HUES64 (cell line): ENCODE data around the gene TSEN15. TPM values are rescaled to one million over a fixed set of nuclear protein-coding genes. Genes with fewer than 3 reads are reported as not detected.
A peak's percentile ranks its signal among the peaks of the same experiment; 100 is the strongest.

Experiments
- H3K27ac ChIP-seq: 2 replicates; pipeline ENCODE4 v1.7.0; 2013; ENCODE audit warnings: low read depth, low read length, inconsistent platforms
- H3K27me3 ChIP-seq: 2 replicates; pipeline ENCODE4 v1.6.1; 2013; ENCODE audit warnings: mild to moderate bottlenecking, low read length; ENCODE audit not compliant: insufficient read depth
- H3K36me3 ChIP-seq: 2 replicates; pipeline ENCODE4 v1.6.1; 2013; ENCODE audit warnings: mild to moderate bottlenecking, low read length; ENCODE audit not compliant: insufficient read depth
- H3K4me1 ChIP-seq: 2 replicates; pipeline ENCODE4 v1.6.1; 2013; ENCODE audit warnings: mild to moderate bottlenecking, low read length, moderate library complexity; ENCODE audit not compliant: insufficient read depth
- H3K4me3 ChIP-seq: 2 replicates; pipeline ENCODE4 v1.5.1; 2013; ENCODE audit warnings: mild to moderate bottlenecking, low read length, moderate library complexity
- H3K9ac ChIP-seq: 2 replicates; pipeline ENCODE4 v1.6.1; 2013; ENCODE audit warnings: mild to moderate bottlenecking, low read depth, low read length
- H3K9me3 ChIP-seq: 2 replicates; pipeline ENCODE4 v1.6.1; 2013; ENCODE audit warnings: low read depth, low read length; ENCODE audit not compliant: insufficient read depth
- WGBS: fragments of 150-250, 120-280 bp; methylation state at CpG from one replicate; pipeline ENCODE4 v1.1.7; 2013; ENCODE audit warnings: missing lambda C conversion rate; 5-methylcytosine and 5-hydroxymethylcytosine counted together
- polyA plus RNA-seq, 2 experiments: library from polyadenylated mRNA; stranded (reverse); fragments of 50-300 nt; gene quantifications; one replicate each; pipeline ENCODE4 v1.2.3, GENCODE V29; 2013

The TSEN15 gene
- polyA plus RNA-seq (2013, experiment 1 of 2), result 27.1 TPM
- polyA plus RNA-seq (2013, experiment 2 of 2), result 41.1 TPM

DNA sequence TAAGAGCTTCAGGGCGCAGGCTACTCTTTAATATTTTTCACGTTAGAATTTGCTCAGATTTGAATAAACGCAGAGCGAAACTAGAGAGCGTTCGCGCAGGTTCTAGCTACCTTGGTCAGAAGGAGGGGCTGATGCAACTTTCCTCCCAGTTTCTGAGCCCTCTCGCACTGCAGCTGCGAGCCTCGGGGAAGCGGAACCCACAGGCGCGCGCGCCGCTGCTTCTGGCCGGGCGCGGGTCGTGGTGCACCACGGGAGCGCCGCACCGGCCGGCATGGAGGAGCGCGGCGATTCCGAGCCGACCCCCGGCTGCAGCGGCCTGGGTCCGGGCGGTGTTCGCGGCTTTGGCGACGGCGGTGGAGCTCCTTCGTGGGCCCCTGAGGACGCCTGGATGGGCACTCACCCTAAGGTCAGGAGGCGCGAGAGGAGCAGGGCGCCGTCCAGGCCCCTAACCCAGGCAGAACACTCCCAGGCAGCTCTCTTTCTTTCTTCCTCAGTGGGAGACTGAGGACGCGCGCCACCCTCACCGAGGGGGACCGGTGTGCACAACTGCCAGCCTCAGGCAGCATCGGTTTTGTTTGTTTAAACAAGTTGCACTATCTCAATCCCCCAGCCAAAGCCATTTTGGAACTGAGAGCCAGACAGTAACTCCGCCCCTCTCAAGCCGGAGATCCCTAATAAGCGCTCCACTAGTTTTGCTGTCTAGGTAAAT lies at the start of gene TSEN15:
Gene TSEN15, plus strand, starts transcription at position 246 of the 709 bp plus-strand sequence. Its CDS starts 26 bp downstream, at position 272.
- under 1% methylated on average over 54 of the region's 54 CpGs for WGBS
- Histone ChIP-seq H3K36me3 (peaks cover 16% of the 10 kb centered on the region), H3K4me1 (peaks cover 59% of the 10 kb centered on the region), H3K9me3 (no peaks in the 10 kb centered on the region), H3K27ac (peak within 1 kb of the TSS; percentile 92), H3K9ac (peak within 1 kb of the TSS; percentile 94), H3K4me3 (peak within 1 kb of the TSS; percentile 84), H3K27me3 (no peaks in the 10 kb centered on the region)

DNA sequence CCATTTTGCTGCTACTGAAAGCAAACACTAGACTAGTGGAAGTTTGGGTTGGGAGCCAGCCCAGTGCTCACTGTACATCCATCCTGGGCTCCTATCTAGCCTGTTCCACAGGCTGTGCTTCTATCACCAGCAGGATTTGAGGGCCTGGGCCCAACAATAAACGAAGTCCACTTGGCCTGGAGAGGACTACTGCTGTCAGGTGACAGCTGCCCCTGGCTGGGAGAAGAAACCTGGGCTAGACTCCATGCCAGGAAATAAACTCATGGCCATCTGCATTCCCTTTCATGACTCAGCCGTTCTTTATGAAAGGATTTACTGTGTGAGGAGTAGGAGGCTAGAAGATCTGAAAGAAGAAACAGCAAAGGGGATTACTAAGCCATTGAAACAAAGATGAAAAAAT lies 49.5 kb upstream of the TSEN15 start:
- Histone ChIP-seq H3K27ac (peak overlapping the region; percentile 5; the same call in 1 of the 2 replicates), H3K36me3 (no peaks in the 10 kb centered on the region), H3K27me3 (no peaks in the 10 kb centered on the region), H3K4me1 (peaks cover 13% of the 10 kb centered on the region; the same call in 1 of the 2 replicates), H3K4me3 (no peak overlapping the region), H3K9me3 (no peaks in the 10 kb centered on the region), H3K9ac (no peak overlapping the region)
- 45% methylated on average over 2 of the region's 2 CpGs for WGBS

DNA sequence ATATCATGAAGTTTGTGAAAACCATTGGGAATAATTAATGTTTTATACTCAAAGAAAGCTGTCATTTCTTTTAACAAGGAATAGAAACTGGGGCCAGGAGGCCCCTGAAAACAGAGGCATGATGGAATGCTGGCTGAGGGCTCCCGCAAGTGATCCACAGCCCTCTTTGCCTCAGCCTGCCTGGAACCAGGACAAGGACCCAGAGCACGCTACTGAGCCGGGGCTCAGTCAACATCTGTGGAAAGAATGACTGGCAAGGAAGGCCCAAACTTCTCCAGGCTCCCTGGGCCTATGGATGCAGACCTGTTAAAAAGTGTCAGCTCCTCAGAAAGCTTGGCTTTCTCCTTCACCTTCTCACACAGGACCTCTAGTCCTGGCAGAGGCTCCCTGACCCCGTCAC lies 46.6 kb upstream of the TSEN15 start:
- H3K4me3 ChIP-seq, result no peak overlapping the region
- WGBS, result 92% methylated on average over 4 of the region's 4 CpGs

DNA sequence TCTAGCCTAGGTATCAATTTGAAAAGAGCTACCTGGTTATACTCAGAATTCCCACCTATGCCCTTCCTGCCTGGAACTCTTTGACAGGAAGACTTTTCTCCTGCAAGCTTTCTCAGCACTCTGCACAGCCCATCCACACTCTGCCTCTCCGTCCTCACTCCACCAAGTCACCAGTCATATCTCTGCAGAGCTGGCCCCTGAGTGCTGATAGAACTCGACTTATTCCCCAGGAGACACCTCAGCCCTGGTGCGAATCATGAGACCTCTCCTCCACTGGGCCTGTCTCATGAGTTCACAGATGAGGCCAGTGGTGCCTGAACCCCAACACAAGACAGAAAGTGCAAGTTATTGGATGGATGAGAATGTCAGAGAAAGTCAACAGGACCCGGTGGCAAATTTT lies 46.0 kb upstream of the TSEN15 start:
- H3K4me1 ChIP-seq, result peaks cover 13% of the 10 kb centered on the region; the same call in 1 of the 2 replicates
- H3K4me3 ChIP-seq, result no peak overlapping the region
- no peaks in the 10 kb centered on the region for H3K9me3 ChIP-seq
- H3K27ac ChIP-seq, result no peak overlapping the region
- no peaks in the 10 kb centered on the region for H3K36me3 ChIP-seq
- no peak overlapping the region for H3K9ac ChIP-seq
- H3K27me3 ChIP-seq, result no peaks in the 10 kb centered on the region
- 93% methylated on average over 4 of the region's 4 CpGs for WGBS

More for the DNA sequence above, 46.6 kb upstream of the TSEN15 start:
- Histone ChIP-seq H3K36me3 (no peaks in the 10 kb centered on the region), H3K9ac (no peak overlapping the region), H3K4me1 (peaks cover 13% of the 10 kb centered on the region; the same call in 1 of the 2 replicates), H3K9me3 (no peaks in the 10 kb centered on the region), H3K27me3 (no peaks in the 10 kb centered on the region), H3K27ac (no peak overlapping the region)

DNA sequence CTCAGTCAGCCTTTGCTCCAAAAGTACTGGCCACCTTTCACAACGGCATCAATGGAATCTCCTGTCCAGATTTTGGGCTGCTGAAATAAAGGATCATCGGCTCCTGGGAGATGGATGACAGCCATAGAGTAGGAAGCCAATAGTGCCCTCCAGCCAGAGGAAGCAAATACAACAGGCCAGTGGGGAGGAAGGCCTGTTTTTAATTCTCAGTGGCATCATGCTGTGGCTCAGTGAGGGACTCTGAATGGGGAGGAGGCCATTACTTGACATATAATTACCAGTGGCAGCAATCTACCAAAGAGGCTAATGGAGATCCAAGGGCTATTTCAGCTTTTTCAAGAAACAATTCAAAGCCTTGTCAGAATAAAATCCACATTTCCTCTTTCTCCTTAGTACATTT lies 40.7 kb upstream of the TSEN15 start:
- WGBS, result 92% methylated on average over 2 of the region's 2 CpGs
- no peaks in the 10 kb centered on the region for H3K27me3 ChIP-seq
- no peak overlapping the region for H3K9ac ChIP-seq
- H3K4me3 ChIP-seq, result no peak overlapping the region
- H3K9me3 ChIP-seq, result peaks cover 10% of the 10 kb centered on the region; the same call in 1 of the 2 replicates
- no peak overlapping the region for H3K27ac ChIP-seq
- H3K36me3 ChIP-seq, result no peaks in the 10 kb centered on the region
- no peaks in the 10 kb centered on the region for H3K4me1 ChIP-seq

DNA sequence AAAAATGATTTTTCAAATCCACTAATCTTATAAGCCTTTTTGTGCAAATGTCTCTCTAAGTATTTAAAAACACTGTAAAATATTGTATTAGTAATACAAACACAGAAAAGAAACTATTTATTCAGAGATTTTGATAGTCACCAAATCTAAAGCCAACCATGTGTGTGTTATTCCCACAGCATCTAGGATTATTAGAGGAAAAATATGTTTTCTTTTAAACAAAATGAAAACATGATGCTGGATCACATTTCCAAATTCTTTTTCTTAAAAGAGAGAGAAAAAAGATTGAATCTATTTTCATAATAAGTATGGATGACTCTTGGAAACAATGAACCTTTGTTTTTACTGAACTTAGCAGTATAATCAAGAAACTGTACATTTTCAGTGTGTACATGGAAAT lies 39.3 kb upstream of the TSEN15 start:
- no peaks in the 10 kb centered on the region for H3K4me1 ChIP-seq
- H3K27me3 ChIP-seq, result no peaks in the 10 kb centered on the region
- no peaks in the 10 kb centered on the region for H3K36me3 ChIP-seq
- no peak overlapping the region for H3K27ac ChIP-seq
- no peak overlapping the region for H3K4me3 ChIP-seq
- peaks cover 10% of the 10 kb centered on the region; the same call in 1 of the 2 replicates for H3K9me3 ChIP-seq
- no peak overlapping the region for H3K9ac ChIP-seq

- Histone ChIP-seq H3K9me3 (peaks cover 10% of the 10 kb centered on the region; the same call in 1 of the 2 replicates), H3K27me3 (no peaks in the 10 kb centered on the region), H3K4me3 (no peak overlapping the region), H3K36me3 (no peaks in the 10 kb centered on the region), H3K9ac (no peak overlapping the region), H3K4me1 (0 out of 2 replicates have a peak, but pooled peaks cover 5% of the 10 kb centered on the region), H3K27ac (no peak overlapping the region)
- WGBS, result 95% methylated on average over 2 of the region's 2 CpGs
Observed at GRCh38 chr1:184014271-184014670, 37.3 kb upstream of the TSEN15 start.

GRCh38 chr1:184016169-184016568 lies 35.4 kb upstream of the TSEN15 start:
- Histone ChIP-seq H3K36me3 (no peaks in the 10 kb centered on the region), H3K27me3 (no peaks in the 10 kb centered on the region), H3K9ac (no peak overlapping the region), H3K4me3 (no peak overlapping the region), H3K4me1 (0 out of 2 replicates have a peak, but pooled peaks cover 5% of the 10 kb centered on the region), H3K27ac (no peak overlapping the region), H3K9me3 (peaks cover 10% of the 10 kb centered on the region; the same call in 1 of the 2 replicates)
- WGBS, result 94% methylated on average over 1 of the region's 2 CpGs

DNA sequence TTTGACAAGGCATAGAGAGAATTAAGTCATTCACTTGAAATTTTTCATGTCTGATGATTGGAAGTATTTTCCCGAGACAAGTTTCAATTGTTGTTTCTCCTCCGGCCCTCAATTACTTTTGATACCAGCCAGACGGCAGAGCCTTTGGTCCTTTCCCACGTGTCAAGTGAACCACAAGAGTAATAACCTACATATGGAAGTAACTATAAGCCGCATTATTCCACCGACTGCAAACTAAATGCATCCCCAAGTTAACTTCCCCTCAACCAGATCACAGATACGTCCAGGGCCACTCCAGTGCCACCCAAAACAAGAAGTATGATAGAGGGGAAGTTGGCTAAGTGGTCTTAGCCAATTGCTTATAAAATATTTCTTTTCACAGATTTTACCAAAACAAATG lies 34.2 kb upstream of the TSEN15 start:
- 93% methylated on average over 6 of the region's 7 CpGs for WGBS
- H3K9ac ChIP-seq, result no peak overlapping the region
- H3K36me3 ChIP-seq, result no peaks in the 10 kb centered on the region
- 0 out of 2 replicates have a peak, but pooled peaks cover 5% of the 10 kb centered on the region for H3K4me1 ChIP-seq
- H3K4me3 ChIP-seq, result no peak overlapping the region
- H3K9me3 ChIP-seq, result no peaks in the 10 kb centered on the region
- H3K27ac ChIP-seq, result no peak overlapping the region
- no peaks in the 10 kb centered on the region for H3K27me3 ChIP-seq

GRCh38 chr1:184018622-184019021 lies 32.9 kb upstream of the TSEN15 start:
- Histone ChIP-seq H3K27me3 (peaks cover 3% of the 10 kb centered on the region; the same call in 1 of the 2 replicates), H3K9ac (no peak overlapping the region), H3K36me3 (no peaks in the 10 kb centered on the region), H3K27ac (no peak overlapping the region), H3K4me1 (peaks cover 12% of the 10 kb centered on the region; the same call in 1 of the 2 replicates), H3K9me3 (no peaks in the 10 kb centered on the region), H3K4me3 (no peak overlapping the region)
- 92% methylated on average over 2 of the region's 2 CpGs for WGBS

DNA sequence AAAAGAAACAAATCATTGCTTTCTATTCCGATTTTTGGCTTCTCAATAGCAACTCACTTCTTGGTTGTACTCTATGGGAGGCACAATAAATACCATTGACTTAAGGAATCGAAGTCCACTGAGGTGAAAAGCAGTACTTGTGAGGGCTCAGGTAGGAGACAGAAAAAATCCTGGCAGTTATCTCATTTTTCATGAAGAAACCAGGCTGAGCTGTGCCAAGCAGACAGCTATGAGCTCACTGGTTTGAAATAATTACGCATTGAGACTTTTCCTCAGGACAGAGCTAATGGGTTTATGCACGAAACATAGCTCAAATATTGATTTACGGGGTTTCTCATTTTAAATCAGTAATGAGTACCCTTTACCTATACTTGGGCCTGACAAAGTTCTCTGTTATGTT lies 32.5 kb upstream of the TSEN15 start:
- peaks cover 12% of the 10 kb centered on the region; the same call in 1 of the 2 replicates for H3K4me1 ChIP-seq

More for the DNA sequence above, 32.5 kb upstream of the TSEN15 start:
- Histone ChIP-seq H3K9me3 (no peaks in the 10 kb centered on the region), H3K27me3 (peaks cover 7% of the 10 kb centered on the region), H3K27ac (no peak overlapping the region), H3K4me3 (no peak overlapping the region), H3K36me3 (no peaks in the 10 kb centered on the region), H3K9ac (no peak overlapping the region)
- WGBS, result 99% methylated on average over 5 of the region's 5 CpGs
